GM12873 (cell line): Measurements from ENCODE around the gene SH3GL1.

Experiments used
- CTCF ChIP-seq: IDR thresholded peaks from 2 replicates; pipeline ENCODE4 v1.5.1; 2012; ENCODE audit warnings: low read depth, mild to moderate bottlenecking, moderate library complexity, low read length, control low read depth; ENCODE audit not compliant: insufficient read depth; ENCODE audit errors: missing control alignments

SH3GL1 gene

GRCh38 chr19:4368128-4368820 is 32.1 kb downstream of the SH3GL1 start:
- no peak for TF ChIP-seq CTCF

GRCh38 chr19:4367781-4368127 is 32.6 kb downstream of the SH3GL1 start:
- TF ChIP-seq CTCF: no peak

DNA sequence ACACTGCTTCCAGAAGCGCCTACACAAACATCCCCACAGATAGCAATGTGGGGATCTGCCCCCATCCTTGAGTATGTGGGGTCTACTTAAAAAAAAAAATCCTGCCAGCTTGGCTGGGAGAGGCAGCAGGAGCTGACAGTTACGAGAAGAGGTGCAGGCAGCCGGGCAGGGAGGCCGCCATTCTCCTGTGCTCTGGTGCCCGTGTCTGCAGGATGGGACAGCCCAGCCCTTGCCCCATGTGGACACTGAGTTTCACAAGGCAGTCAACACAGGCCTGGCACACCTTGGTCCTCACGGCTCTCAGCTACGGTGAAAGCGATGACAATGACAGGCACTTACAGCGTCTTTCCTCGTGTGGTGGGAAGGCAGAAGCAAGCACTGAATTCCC is 33.0 kb downstream of the SH3GL1 start:
- no peak for TF ChIP-seq CTCF

GRCh38 chr19:4366666-4367335 is 33.5 kb downstream of the SH3GL1 start:
- no peak for TF ChIP-seq CTCF

- no peak for TF ChIP-seq CTCF
Observed at GRCh38 chr19:4365791-4366665, 34.3 kb downstream of the SH3GL1 start.

GRCh38 chr19:4365341-4365740 is 35.0 kb downstream of the SH3GL1 start:
- no peak for TF ChIP-seq CTCF
